MM.1S (cell line): ENCODE data around the gene SLC35E2B.
"Not testable (repeated sequence)": the region's sequence is repeated elsewhere in the genome, so short reads cannot be mapped to it uniquely, and the experiment has no call there.

Experiments
- DNase-seq: peaks from one replicate; pipeline ENCODE4 v3.0.0-alpha.2; 2015
- H2AFZ ChIP-seq: fragments of 300-600 bp; sonication (generic); 2 replicates; pipeline ENCODE4 v1.6.0; 2016; ENCODE audit warnings: antibody characterized with exemption, low read length
- H3F3A ChIP-seq: fragments of 300-600 bp; sonication (generic); 2 replicates; pipeline ENCODE4 v1.6.1; 2016; ENCODE audit warnings: mild to moderate bottlenecking, antibody characterized with exemption, low read length, moderate library complexity, mixed read lengths; ENCODE audit not compliant: insufficient read depth
- H3K27ac ChIP-seq: fragments of 300-600 bp; sonication (generic); 2 replicates; pipeline ENCODE4 v1.5.1; 2016; ENCODE audit warnings: mild to moderate bottlenecking, low read length
- H3K27me3 ChIP-seq: fragments of 300-600 bp; sonication (generic); replicated peaks from 2 replicates; pipeline ENCODE4 v1.6.0; 2016; ENCODE audit warnings: low read length; ENCODE audit not compliant: insufficient read depth
- H3K36me3 ChIP-seq: fragments of 300-600 bp; sonication (generic); replicated peaks from 2 replicates; pipeline ENCODE4 v1.6.1; 2016; ENCODE audit warnings: mild to moderate bottlenecking, low read length, mixed read lengths; ENCODE audit not compliant: insufficient read depth
- H3K4me1 ChIP-seq: fragments of 300-600 bp; sonication (generic); 2 replicates; pipeline ENCODE4 v1.6.1; 2016; ENCODE audit warnings: low read length, mixed read lengths
- H3K4me2 ChIP-seq: fragments of 300-600 bp; sonication (generic); 2 replicates; pipeline ENCODE4 v1.6.0; 2016; ENCODE audit warnings: low read depth, low read length
- H3K4me3 ChIP-seq: fragments of 300-600 bp; sonication (generic); 2 replicates; pipeline ENCODE4 v1.5.1; 2016; ENCODE audit warnings: low read length, mixed read lengths
- H3K79me2 ChIP-seq: fragments of 300-600 bp; sonication (generic); 2 replicates; pipeline ENCODE4 v1.6.1; 2016; ENCODE audit warnings: mixed run types, low read length, mixed read lengths
- H3K9ac ChIP-seq: fragments of 300-600 bp; sonication (generic); 2 replicates; pipeline ENCODE4 v1.6.1; 2016; ENCODE audit warnings: low read length, mixed read lengths
- H3K9me2 ChIP-seq: fragments of 300-600 bp; sonication (generic); replicated peaks from 2 replicates; pipeline ENCODE4 v1.6.1; 2016; ENCODE audit warnings: mild to moderate bottlenecking, low read length, mixed read lengths; ENCODE audit not compliant: insufficient read depth
- H3K9me3 ChIP-seq: fragments of 300-600 bp; sonication (generic); replicated peaks from 2 replicates; pipeline ENCODE4 v1.6.1; 2016; ENCODE audit warnings: mild to moderate bottlenecking, low read length, mixed read lengths; ENCODE audit not compliant: insufficient read depth
- H4K20me1 ChIP-seq: fragments of 300-600 bp; sonication (generic); 2 replicates; pipeline ENCODE4 v1.6.1; 2016; ENCODE audit warnings: mild to moderate bottlenecking, low read length, moderate library complexity, mixed read lengths; ENCODE audit not compliant: insufficient read depth
- CTCF ChIP-seq: fragments of 300-600 bp; sonication (generic); IDR thresholded peaks from 2 replicates; pipeline ENCODE4 v1.5.1; 2016; ENCODE audit warnings: antibody characterized with exemption, low read length, mixed read lengths

SLC35E2B gene

GRCh38 chr1:1692714-1693647 is at the start of gene SLC35E2B:
Gene SLC35E2B, minus strand, starts transcription at chr1:1692795. Its CDS starts 16,096 bp downstream, at chr1:1676699.
- not testable (repeated sequence) for H2AFZ ChIP-seq, H3K4me1 ChIP-seq, H3K27me3 ChIP-seq, H3K36me3 ChIP-seq, H3K79me2 ChIP-seq, H3F3A ChIP-seq, H3K4me2 ChIP-seq, H3K9me3 ChIP-seq, H4K20me1 ChIP-seq, H3K9me2 ChIP-seq
- H3K9ac ChIP-seq: peak within 1 kb of the TSS; percentile 72
- H3K27ac ChIP-seq: peak within 1 kb of the TSS; percentile 84
- peak within 1 kb of the TSS; percentile 48; the same call in 1 of the 2 replicates for H3K4me3 ChIP-seq
- DNase-seq: peak; percentile 89

GRCh38 chr1:1741013-1741412 is 48.4 kb upstream of the SLC35E2B start:
- not testable (repeated sequence) for H3K79me2 ChIP-seq, H3K27me3 ChIP-seq, H3K4me3 ChIP-seq, H3F3A ChIP-seq, H3K27ac ChIP-seq, H2AFZ ChIP-seq, H3K36me3 ChIP-seq, H4K20me1 ChIP-seq, H3K9me3 ChIP-seq, H3K4me2 ChIP-seq, H3K4me1 ChIP-seq, H3K9ac ChIP-seq, H3K9me2 ChIP-seq, DNase-seq

GRCh38 chr1:1738799-1739337 is 46.3 kb upstream of the SLC35E2B start:
- H3K4me1 ChIP-seq, H3K9ac ChIP-seq, H3K27me3 ChIP-seq, H3K79me2 ChIP-seq, H3K9me2 ChIP-seq, H3K36me3 ChIP-seq, H3F3A ChIP-seq, H4K20me1 ChIP-seq, H2AFZ ChIP-seq, H3K9me3 ChIP-seq: not testable (repeated sequence)
- Histone ChIP-seq H3K4me2 (peak overlapping the region; percentile 43; the same call in 1 of the 2 replicates), H3K27ac (peak overlapping the region; percentile 61; the same call in 1 of the 2 replicates), H3K4me3 (peak overlapping the region; percentile 22; the same call in 1 of the 2 replicates)
- DNase-seq: peak; percentile 51

GRCh38 chr1:1737675-1738590 is 45.3 kb upstream of the SLC35E2B start:
- peak; percentile 82 for DNase-seq
- peak overlapping the region; percentile 27; the same call in 1 of the 2 replicates for H3K4me3 ChIP-seq
- H2AFZ ChIP-seq, H3K9me3 ChIP-seq, H3K27me3 ChIP-seq, H4K20me1 ChIP-seq, H3F3A ChIP-seq, H3K9me2 ChIP-seq, H3K79me2 ChIP-seq, H3K4me1 ChIP-seq, H3K36me3 ChIP-seq, H3K9ac ChIP-seq: not testable (repeated sequence)
- peak overlapping the region; percentile 69; the same call in 1 of the 2 replicates for H3K27ac ChIP-seq
- peak overlapping the region; percentile 52; the same call in 1 of the 2 replicates for H3K4me2 ChIP-seq

GRCh38 chr1:1732381-1732780 is 39.8 kb upstream of the SLC35E2B start:
- H3K79me2 ChIP-seq: peaks cover 3% of the 10 kb centered on the region; the same call in 1 of the 2 replicates
- H3K9me2 ChIP-seq: no peaks in the 10 kb centered on the region
- no peak overlapping the region for H2AFZ ChIP-seq
- H4K20me1 ChIP-seq: no peaks in the 10 kb centered on the region
- no peak for DNase-seq
- no peak overlapping the region for H3K4me3 ChIP-seq
- no peak overlapping the region for H3K27ac ChIP-seq
- H3K4me2 ChIP-seq: no peak overlapping the region
- H3K9me3 ChIP-seq: no peaks in the 10 kb centered on the region
- no peak for TF ChIP-seq CTCF
- H3K27me3 ChIP-seq: no peaks in the 10 kb centered on the region
- no peak overlapping the region for H3K9ac ChIP-seq
- no peaks in the 10 kb centered on the region for H3K4me1 ChIP-seq
- H3K36me3 ChIP-seq: no peaks in the 10 kb centered on the region
- no peaks in the 10 kb centered on the region; the same call in 1 of the 2 replicates for H3F3A ChIP-seq
